KMS-11 (cell line): ENCODE results near the gene GRAMD1A.

Experiments used
- H2AFZ ChIP-seq: fragments of 200-600 bp; sonication (generic); 2 replicates; pipeline ENCODE4 v1.6.1; 2016; ENCODE audit warnings: antibody characterized with exemption, mixed run types, low read depth
- H3K27ac ChIP-seq: fragments of 200-600 bp; sonication (generic); 2 replicates; pipeline ENCODE4 v1.6.1; 2016; ENCODE audit warnings: mild to moderate bottlenecking, mixed run types
- H3K27me3 ChIP-seq: fragments of 200-600 bp; sonication (generic); 2 replicates; pipeline ENCODE4 v1.6.1; 2017; ENCODE audit warnings: mild to moderate bottlenecking, low read depth, mixed run types, moderate library complexity; ENCODE audit not compliant: insufficient read depth
- H3K36me3 ChIP-seq: fragments of 200-600 bp; sonication (generic); 2 replicates; pipeline ENCODE4 v1.6.1; 2017; ENCODE audit warnings: mild to moderate bottlenecking, mixed run types; ENCODE audit not compliant: insufficient read depth
- H3K4me1 ChIP-seq: fragments of 200-600 bp; sonication (generic); 2 replicates; pipeline ENCODE4 v1.6.1; 2016; ENCODE audit warnings: mild to moderate bottlenecking, low read depth, mixed run types; ENCODE audit not compliant: poor library complexity, severe bottlenecking
- H3K4me2 ChIP-seq: fragments of 200-600 bp; sonication (generic); 2 replicates; pipeline ENCODE4 v1.7.0; 2016; ENCODE audit warnings: mild to moderate bottlenecking, mixed run types
- H3K4me3 ChIP-seq: fragments of 200-600 bp; sonication (generic); IDR thresholded peaks from 2 replicates; pipeline ENCODE4 v1.6.1; 2017; ENCODE audit warnings: low read depth, low read length, mixed read lengths; ENCODE audit not compliant: insufficient read depth
- H3K79me2 ChIP-seq: fragments of 200-600 bp; sonication (generic); 2 replicates; pipeline ENCODE4 v1.6.1; 2016; ENCODE audit warnings: low read depth, mixed run types; ENCODE audit not compliant: insufficient read depth
- H3K9ac ChIP-seq: fragments of 200-600 bp; sonication (generic); 2 replicates; pipeline ENCODE4 v1.6.1; 2016; ENCODE audit warnings: mild to moderate bottlenecking, mixed run types
- H4K20me1 ChIP-seq: fragments of 200-600 bp; sonication (generic); 2 replicates; pipeline ENCODE4 v1.6.1; 2016; ENCODE audit warnings: mild to moderate bottlenecking, mixed run types; ENCODE audit not compliant: insufficient read depth
- TF ChIP-seq, protein P1 (sequence below): fragments of 200-600 bp; sonication (generic); conservative IDR thresholded peaks from 2 replicates; pipeline ENCODE4 v1.6.1; 2017; ENCODE audit warnings: low read depth, mild to moderate bottlenecking, antibody characterized with exemption, low read length, moderate library complexity, mixed read lengths

GRAMD1A gene

DNA sequence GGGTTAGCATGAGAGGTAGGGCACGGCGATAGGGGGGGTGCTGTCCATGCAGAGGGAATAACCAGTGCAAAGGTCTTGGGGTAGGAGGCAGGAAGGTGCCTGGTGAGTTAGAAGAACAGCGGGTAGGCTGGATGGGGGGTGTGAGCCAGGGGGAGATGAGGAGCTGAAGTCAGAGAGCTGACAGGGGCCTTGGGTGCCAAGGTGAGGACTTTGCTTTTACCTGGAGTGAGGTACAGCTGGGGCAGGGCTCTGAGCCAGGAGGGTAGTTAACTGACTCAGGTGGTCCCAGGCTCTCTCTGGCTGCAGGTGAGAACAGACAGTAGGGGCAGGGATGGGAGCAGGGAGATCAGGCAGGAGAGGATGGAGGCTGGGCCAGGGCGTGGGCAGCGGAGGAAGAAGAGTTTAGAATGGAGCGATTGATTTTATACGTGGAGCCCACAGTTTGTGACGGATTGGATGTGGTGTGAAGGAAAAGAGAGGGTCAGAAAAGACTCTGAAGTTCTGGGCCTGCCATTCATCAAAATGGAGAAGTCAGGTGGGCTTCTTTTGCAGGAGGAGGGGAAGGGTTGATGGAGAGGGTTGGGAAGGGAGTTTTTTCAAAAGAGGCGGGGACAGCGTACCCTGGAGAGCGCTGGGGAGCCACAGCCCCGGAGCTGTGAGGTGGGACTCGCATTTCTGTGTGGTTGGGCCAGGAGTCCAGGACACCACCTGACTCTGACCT, 1.2 kb upstream of the GRAMD1A start:
- H3K79me2 ChIP-seq = no peaks in the 10 kb centered on the region
- H3K9ac ChIP-seq = no peak overlapping the region
- no peaks in the 10 kb centered on the region for H4K20me1 ChIP-seq
- no peaks in the 10 kb centered on the region for H3K36me3 ChIP-seq
- H3K27ac ChIP-seq = no peak overlapping the region
- H3K27me3 ChIP-seq = no peaks in the 10 kb centered on the region; the same call in 1 of the 2 replicates
- no peak overlapping the region for H3K4me2 ChIP-seq
- H3K4me3 ChIP-seq = no peak overlapping the region
- peaks cover 4% of the 10 kb centered on the region for H3K4me1 ChIP-seq
- no peak overlapping the region for H2AFZ ChIP-seq
- TF ChIP-seq, protein P1, sequence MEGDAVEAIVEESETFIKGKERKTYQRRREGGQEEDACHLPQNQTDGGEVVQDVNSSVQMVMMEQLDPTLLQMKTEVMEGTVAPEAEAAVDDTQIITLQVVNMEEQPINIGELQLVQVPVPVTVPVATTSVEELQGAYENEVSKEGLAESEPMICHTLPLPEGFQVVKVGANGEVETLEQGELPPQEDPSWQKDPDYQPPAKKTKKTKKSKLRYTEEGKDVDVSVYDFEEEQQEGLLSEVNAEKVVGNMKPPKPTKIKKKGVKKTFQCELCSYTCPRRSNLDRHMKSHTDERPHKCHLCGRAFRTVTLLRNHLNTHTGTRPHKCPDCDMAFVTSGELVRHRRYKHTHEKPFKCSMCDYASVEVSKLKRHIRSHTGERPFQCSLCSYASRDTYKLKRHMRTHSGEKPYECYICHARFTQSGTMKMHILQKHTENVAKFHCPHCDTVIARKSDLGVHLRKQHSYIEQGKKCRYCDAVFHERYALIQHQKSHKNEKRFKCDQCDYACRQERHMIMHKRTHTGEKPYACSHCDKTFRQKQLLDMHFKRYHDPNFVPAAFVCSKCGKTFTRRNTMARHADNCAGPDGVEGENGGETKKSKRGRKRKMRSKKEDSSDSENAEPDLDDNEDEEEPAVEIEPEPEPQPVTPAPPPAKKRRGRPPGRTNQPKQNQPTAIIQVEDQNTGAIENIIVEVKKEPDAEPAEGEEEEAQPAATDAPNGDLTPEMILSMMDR = no peak

DNA sequence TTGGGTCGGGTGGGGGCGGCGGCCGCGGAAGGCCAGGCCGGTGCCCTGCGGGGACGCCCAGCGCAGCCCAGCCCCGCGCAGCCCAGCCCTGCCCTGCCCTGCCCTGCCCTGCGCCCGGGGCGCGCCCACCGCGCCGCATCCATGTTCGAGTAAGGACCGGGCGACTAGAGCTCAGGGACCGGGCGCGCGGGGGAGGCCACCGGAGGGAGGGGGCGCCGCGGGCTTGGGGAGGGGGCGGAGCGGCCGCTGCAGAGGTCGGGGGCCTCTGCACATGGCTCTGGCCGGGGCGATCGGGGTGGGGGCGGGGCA, 169 bp downstream of the GRAMD1A start:
- Histone ChIP-seq H3K4me1 (peaks cover 4% of the 10 kb centered on the region), H3K79me2 (no peaks in the 10 kb centered on the region), H2AFZ (peak overlapping the region; percentile 89; the same call in 1 of the 2 replicates), H4K20me1 (no peaks in the 10 kb centered on the region), H3K27me3 (no peaks in the 10 kb centered on the region), H3K9ac (peak overlapping the region; percentile 14; the same call in 1 of the 2 replicates), H3K36me3 (no peaks in the 10 kb centered on the region), H3K4me2 (no peak overlapping the region), H3K27ac (no peak overlapping the region), H3K4me3 (no peak overlapping the region)
- TF ChIP-seq, protein P1 = no peak

DNA sequence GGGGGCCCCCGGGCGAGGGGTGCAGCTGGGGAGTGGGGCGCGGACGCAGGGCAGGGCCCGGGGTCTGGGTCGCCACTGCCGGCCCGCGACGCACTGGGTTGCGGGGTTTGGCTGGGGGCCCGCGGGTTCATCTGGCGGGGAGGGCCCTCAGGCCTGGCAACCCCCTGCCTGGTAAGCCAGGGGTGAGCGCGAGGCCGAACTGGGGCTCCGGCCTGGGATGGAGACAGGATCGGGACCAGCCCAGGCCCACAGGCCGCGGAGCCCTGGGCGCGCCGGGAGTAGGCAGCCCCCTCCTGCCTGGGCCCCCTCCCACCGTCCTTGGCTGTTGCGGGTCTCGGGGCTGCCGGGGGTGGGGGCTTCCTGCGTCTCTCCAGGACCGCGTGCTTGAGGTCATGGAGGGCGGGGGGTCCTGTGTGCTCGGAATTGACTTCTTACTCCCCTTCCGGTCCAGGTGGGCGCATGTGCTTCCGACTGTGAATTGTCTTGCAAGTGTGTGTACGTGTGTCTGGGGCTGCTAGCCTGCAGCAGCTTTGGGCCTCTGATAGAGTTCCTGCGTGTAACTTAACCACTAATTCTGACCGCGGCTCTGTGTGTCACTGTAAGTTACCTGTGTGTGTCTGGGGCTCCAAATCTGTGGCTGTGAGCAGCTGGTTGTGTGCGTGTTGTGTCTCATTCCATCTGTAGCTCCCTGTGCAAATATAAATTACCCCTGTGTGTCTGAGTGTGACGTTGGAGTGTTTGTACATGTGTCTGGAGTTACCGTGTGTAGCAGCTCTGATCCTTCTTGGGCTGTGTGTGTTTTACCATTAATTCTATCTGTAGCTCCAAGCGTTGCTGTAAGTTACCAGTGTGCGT, 751 bp downstream of the GRAMD1A start:
- H3K36me3 ChIP-seq = no peaks in the 10 kb centered on the region
- peak overlapping the region; percentile 14; the same call in 1 of the 2 replicates for H3K9ac ChIP-seq
- H3K79me2 ChIP-seq = no peaks in the 10 kb centered on the region
- TF ChIP-seq, protein P1 = no peak
- H3K4me2 ChIP-seq = peak overlapping the region; percentile 33; the same call in 1 of the 2 replicates
- H3K4me3 ChIP-seq = no peak overlapping the region
- H3K27ac ChIP-seq = no peak overlapping the region
- H4K20me1 ChIP-seq = no peaks in the 10 kb centered on the region
- no peak overlapping the region for H2AFZ ChIP-seq
- peaks cover 4% of the 10 kb centered on the region for H3K4me1 ChIP-seq
- no peaks in the 10 kb centered on the region for H3K27me3 ChIP-seq

DNA sequence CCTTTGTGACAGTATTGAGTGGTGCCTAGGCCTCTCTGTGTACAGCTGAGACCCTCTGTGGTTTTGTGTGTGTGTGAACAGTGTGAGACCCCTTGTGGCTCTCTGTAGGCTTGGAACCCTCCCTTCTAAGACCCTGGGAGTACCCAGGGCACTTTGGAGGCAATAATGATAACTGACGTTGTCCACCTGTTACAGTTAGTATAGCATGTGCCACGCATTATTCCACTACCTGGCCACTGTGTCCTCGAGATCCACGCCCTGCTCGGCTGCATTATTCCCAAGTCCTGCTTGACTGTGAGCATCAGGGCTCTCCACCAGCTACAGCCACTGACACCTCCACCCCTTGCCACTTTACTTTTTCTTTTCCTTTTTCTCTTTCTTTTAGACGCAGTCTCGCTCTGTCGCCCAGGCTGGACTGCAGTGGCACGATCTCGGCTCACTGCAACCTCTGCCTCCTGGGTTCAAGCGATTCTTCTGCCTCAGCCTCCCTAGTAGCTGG, 2.0 kb downstream of the GRAMD1A start:
- Histone ChIP-seq H3K27me3 (no peaks in the 10 kb centered on the region), H3K4me2 (no peak overlapping the region), H2AFZ (no peak overlapping the region), H3K27ac (no peak overlapping the region), H3K4me3 (no peak overlapping the region), H3K79me2 (no peaks in the 10 kb centered on the region), H3K36me3 (no peaks in the 10 kb centered on the region), H3K4me1 (peaks cover 4% of the 10 kb centered on the region), H3K9ac (no peak overlapping the region), H4K20me1 (no peaks in the 10 kb centered on the region)
- TF ChIP-seq, protein P1 = no peak
